Neural progenitor cell (in vitro differentiated cells): ENCODE data around the gene SS18L1. TPM values are rescaled to one million over a fixed set of nuclear protein-coding genes. Genes with fewer than 3 reads are reported as not detected.

Source experiments
- DNase-seq: peaks from one replicate; pipeline ENCODE4 v3.0.0-alpha.2; 2016; ENCODE audit warnings: low spot score
- H2AFZ ChIP-seq: fragments of 200-600 bp; sonication (generic); replicated peaks from 2 replicates; pipeline ENCODE4 v1.6.1; 2016; ENCODE audit warnings: antibody characterized with exemption
- H3F3A ChIP-seq: fragments of 200-600 bp; sonication (generic); 2 replicates; pipeline ENCODE4 v1.6.1; 2016; ENCODE audit warnings: antibody characterized with exemption, low read depth
- H3K27ac ChIP-seq: fragments of 200-600 bp; sonication (generic); 2 replicates; pipeline ENCODE4 v1.5.1; 2016; ENCODE audit warnings: mild to moderate bottlenecking
- H3K27me3 ChIP-seq: fragments of 200-600 bp; sonication (generic); 2 replicates; pipeline ENCODE4 v1.6.1; 2016; ENCODE audit warnings: mild to moderate bottlenecking, moderate library complexity
- H3K36me3 ChIP-seq: fragments of 200-600 bp; sonication (generic); 2 replicates; pipeline ENCODE4 v1.5.1; 2016
- H3K4me1 ChIP-seq: fragments of 200-600 bp; sonication (generic); 2 replicates; pipeline ENCODE4 v1.6.1; 2016; ENCODE audit warnings: mixed run types
- H3K4me2 ChIP-seq: fragments of 200-600 bp; sonication (generic); 2 replicates; pipeline ENCODE4 v1.6.1; 2016
- H3K4me3 ChIP-seq: fragments of 200-600 bp; sonication (generic); 2 replicates; pipeline ENCODE4 v1.5.1; 2016
- H3K79me2 ChIP-seq: fragments of 200-600 bp; sonication (generic); 2 replicates; pipeline ENCODE4 v1.6.1; 2016; ENCODE audit warnings: low read depth
- H3K9ac ChIP-seq: fragments of 200-600 bp; sonication (generic); 2 replicates; pipeline ENCODE4 v1.6.1; 2016
- H3K9me3 ChIP-seq: fragments of 200-600 bp; sonication (generic); 2 replicates; pipeline ENCODE4 v1.5.1; 2016; ENCODE audit warnings: low read depth
- H4K20me1 ChIP-seq: fragments of 200-600 bp; sonication (generic); 2 replicates; pipeline ENCODE4 v1.6.1; 2016; ENCODE audit warnings: low read depth
- H3K27ac Mint-ChIP-seq: 3 replicates; pipeline ENCODE4 v1.8.0; 2021; ENCODE audit warnings: mixed read lengths
- H3K27me3 Mint-ChIP-seq: 2 replicates; pipeline ENCODE4 v1.8.0; 2022; ENCODE audit warnings: low read depth, mild to moderate bottlenecking, inconsistent platforms, moderate library complexity, mixed read lengths; ENCODE audit not compliant: insufficient read depth
- H3K36me3 Mint-ChIP-seq: 3 replicates; pipeline ENCODE4 v1.8.0; 2021; ENCODE audit warnings: mixed read lengths
- H3K4me1 Mint-ChIP-seq: 3 replicates; pipeline ENCODE4 v1.8.0; 2021; ENCODE audit warnings: mixed read lengths
- H3K4me3 Mint-ChIP-seq: 3 replicates; pipeline ENCODE4 v1.8.0; 2021; ENCODE audit warnings: mild to moderate bottlenecking, moderate library complexity, mixed read lengths
- H3K9me3 Mint-ChIP-seq: 3 replicates; pipeline ENCODE4 v1.8.0; 2020; ENCODE audit warnings: mixed read lengths
- EZH2 ChIP-seq: fragments of 200-600 bp; sonication (generic); IDR thresholded peaks from 2 replicates; pipeline ENCODE4 v1.6.1; 2017; ENCODE audit warnings: antibody characterized with exemption, mild to moderate bottlenecking, moderate library complexity
- EZH2phosphoT487 ChIP-seq: fragments of 200-600 bp; sonication (generic); IDR thresholded peaks from 2 replicates; pipeline ENCODE4 v1.6.1; 2017; ENCODE audit warnings: antibody characterized with exemption
- total RNA-seq: library from RNA; depleted of rRNA; stranded (reverse); fragments of >200 nt; gene quantifications from 2 replicates; pipeline ENCODE4 v1.2.3, GENCODE V29; 2015; ENCODE audit warnings: low replicate concordance
- TF ChIP-seq, protein P1 (sequence below): fragments of 200-600 bp; sonication (generic); IDR thresholded peaks from 2 replicates; pipeline ENCODE4 v1.5.1; 2017; ENCODE audit warnings: antibody characterized with exemption, mild to moderate bottlenecking

The SS18L1 gene
- total RNA-seq, 1 donor from 2014 or later = 25.5 TPM

GRCh38 chr20:62178316-62179161 is 35.0 kb downstream of the SS18L1 start:
- H3K27me3 ChIP-seq = no peaks in the 10 kb centered on the region
- H3K79me2 ChIP-seq = peaks cover 6% of the 10 kb centered on the region
- DNase-seq = no peak
- no peaks in the 10 kb centered on the region for H3K9me3 Mint-ChIP-seq
- H3K27me3 Mint-ChIP-seq = peaks cover 3% of the 10 kb centered on the region
- peaks cover 11% of the 10 kb centered on the region for H3K4me1 Mint-ChIP-seq
- no peak for TF ChIP-seq EZH2
- no peak for TF ChIP-seq EZH2phosphoT487
- TF ChIP-seq, protein P1, sequence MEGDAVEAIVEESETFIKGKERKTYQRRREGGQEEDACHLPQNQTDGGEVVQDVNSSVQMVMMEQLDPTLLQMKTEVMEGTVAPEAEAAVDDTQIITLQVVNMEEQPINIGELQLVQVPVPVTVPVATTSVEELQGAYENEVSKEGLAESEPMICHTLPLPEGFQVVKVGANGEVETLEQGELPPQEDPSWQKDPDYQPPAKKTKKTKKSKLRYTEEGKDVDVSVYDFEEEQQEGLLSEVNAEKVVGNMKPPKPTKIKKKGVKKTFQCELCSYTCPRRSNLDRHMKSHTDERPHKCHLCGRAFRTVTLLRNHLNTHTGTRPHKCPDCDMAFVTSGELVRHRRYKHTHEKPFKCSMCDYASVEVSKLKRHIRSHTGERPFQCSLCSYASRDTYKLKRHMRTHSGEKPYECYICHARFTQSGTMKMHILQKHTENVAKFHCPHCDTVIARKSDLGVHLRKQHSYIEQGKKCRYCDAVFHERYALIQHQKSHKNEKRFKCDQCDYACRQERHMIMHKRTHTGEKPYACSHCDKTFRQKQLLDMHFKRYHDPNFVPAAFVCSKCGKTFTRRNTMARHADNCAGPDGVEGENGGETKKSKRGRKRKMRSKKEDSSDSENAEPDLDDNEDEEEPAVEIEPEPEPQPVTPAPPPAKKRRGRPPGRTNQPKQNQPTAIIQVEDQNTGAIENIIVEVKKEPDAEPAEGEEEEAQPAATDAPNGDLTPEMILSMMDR = no peak
- peaks cover 7% of the 10 kb centered on the region for H3K4me1 ChIP-seq
- H3K27ac ChIP-seq = no peak overlapping the region
- no peak overlapping the region for H3K4me2 ChIP-seq
- no peaks in the 10 kb centered on the region for H3K9me3 ChIP-seq
- peaks cover 32% of the 10 kb centered on the region for H3F3A ChIP-seq
- no peak overlapping the region for H3K4me3 ChIP-seq
- no peaks in the 10 kb centered on the region for H4K20me1 ChIP-seq
- H3K9ac ChIP-seq = no peak overlapping the region
- H3K36me3 Mint-ChIP-seq = peaks cover 14% of the 10 kb centered on the region
- no peak overlapping the region for H2AFZ ChIP-seq
- H3K27ac Mint-ChIP-seq = no peak overlapping the region
- H3K36me3 ChIP-seq = peaks cover 7% of the 10 kb centered on the region
- no peak overlapping the region for H3K4me3 Mint-ChIP-seq

DNA sequence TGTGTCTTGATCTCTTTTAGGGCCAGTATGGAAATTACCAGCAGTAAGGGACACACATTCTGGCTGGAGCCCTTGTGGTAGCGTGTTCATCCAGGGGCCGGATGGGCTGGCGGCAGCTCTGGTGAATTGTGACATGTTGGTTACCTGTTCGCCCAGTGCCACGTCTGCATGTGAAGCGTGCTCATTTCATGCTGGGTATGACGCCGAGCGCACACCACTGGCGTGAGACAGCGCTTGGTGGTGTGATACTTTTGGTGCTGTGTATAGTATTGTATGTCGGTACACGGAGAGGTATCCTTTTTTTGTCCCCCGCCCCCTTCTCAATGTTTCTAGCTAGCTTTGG is 35.6 kb downstream of the SS18L1 start:
- H4K20me1 ChIP-seq = no peaks in the 10 kb centered on the region
- H3K4me3 Mint-ChIP-seq = no peak overlapping the region
- no peaks in the 10 kb centered on the region for H3K9me3 ChIP-seq
- DNase-seq = no peak
- no peak overlapping the region for H3K4me2 ChIP-seq
- no peak overlapping the region for H2AFZ ChIP-seq
- H3K79me2 ChIP-seq = peaks cover 12% of the 10 kb centered on the region
- no peak overlapping the region for H3K9ac ChIP-seq
- H3K36me3 ChIP-seq = peaks cover 7% of the 10 kb centered on the region
- peaks cover 12% of the 10 kb centered on the region for H3K36me3 Mint-ChIP-seq
- no peak overlapping the region for H3K27ac ChIP-seq
- no peaks in the 10 kb centered on the region for H3K9me3 Mint-ChIP-seq
- peaks cover 10% of the 10 kb centered on the region for H3K4me1 ChIP-seq
- H3K27me3 Mint-ChIP-seq = peaks cover 3% of the 10 kb centered on the region
- H3K27me3 ChIP-seq = no peaks in the 10 kb centered on the region
- no peak overlapping the region for H3K27ac Mint-ChIP-seq
- H3K4me1 Mint-ChIP-seq = peaks cover 14% of the 10 kb centered on the region
- TF ChIP-seq EZH2 = no peak
- TF ChIP-seq EZH2phosphoT487 = no peak
- TF ChIP-seq, protein P1 = no peak
- no peak overlapping the region for H3K4me3 ChIP-seq
- H3F3A ChIP-seq = peaks cover 35% of the 10 kb centered on the region

DNA sequence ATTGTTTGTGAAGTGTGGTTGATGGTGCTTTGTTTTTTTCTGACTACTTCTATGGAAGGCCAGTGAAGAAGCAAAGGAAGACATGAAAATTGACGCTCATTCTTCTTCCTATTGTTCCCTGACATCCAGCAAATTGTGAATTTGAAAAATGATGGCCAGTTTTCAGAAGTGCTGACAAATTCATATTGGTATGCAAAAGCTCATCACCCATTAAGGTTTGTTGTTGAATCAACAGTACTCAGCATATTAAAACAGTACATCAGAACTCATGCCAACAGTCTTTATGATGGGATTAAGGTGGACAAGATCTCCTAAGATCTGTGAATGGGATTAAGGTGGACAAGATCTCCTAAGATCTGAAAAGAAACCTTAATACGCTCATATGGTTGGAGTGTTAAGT is 38.2 kb downstream of the SS18L1 start:
- TF ChIP-seq EZH2 = no peak
- TF ChIP-seq, protein P1 = no peak
- TF ChIP-seq EZH2phosphoT487 = no peak
- DNase-seq = no peak
- Histone ChIP-seq H3K4me2 (peak overlapping the region; percentile 88), H3K27ac (no peak overlapping the region), H3K4me1 (peaks cover 10% of the 10 kb centered on the region), H3K9me3 (no peaks in the 10 kb centered on the region), H3K9ac (no peak overlapping the region), H3K79me2 (peaks cover 28% of the 10 kb centered on the region), H2AFZ (no peak overlapping the region), H3K27me3 (no peaks in the 10 kb centered on the region), H3K36me3 (peaks cover 7% of the 10 kb centered on the region), H4K20me1 (no peaks in the 10 kb centered on the region), H3K4me3 (peak overlapping the region; percentile 95), H3F3A (peaks cover 35% of the 10 kb centered on the region)
- no peak overlapping the region for H3K27ac Mint-ChIP-seq
- H3K4me1 Mint-ChIP-seq = peaks cover 17% of the 10 kb centered on the region
- no peaks in the 10 kb centered on the region for H3K36me3 Mint-ChIP-seq
- H3K4me3 Mint-ChIP-seq = peak overlapping the region; percentile 96
- no peaks in the 10 kb centered on the region for H3K9me3 Mint-ChIP-seq
- peaks cover 3% of the 10 kb centered on the region for H3K27me3 Mint-ChIP-seq
